Upper lobe of left lung (tissue), 6 donors: ENCODE results near the gene JMJD6. TPM values are rescaled to one million over a fixed set of nuclear protein-coding genes. Genes with fewer than 3 reads are reported as not detected.
A peak's percentile ranks its signal among the peaks of the same experiment; 100 is the strongest.
"Not testable (repeated sequence)": the region's sequence is repeated elsewhere in the genome, so short reads cannot be mapped to it uniquely, and the experiment has no call there.

Experiments
- ATAC-seq, 2 donors: fragments of 200-7000 bp; cut with Tn5 transposase; one replicate each; pipeline ENCODE4 v1.9.1; 2022; ENCODE audit warnings: mild to moderate bottlenecking in 2 of 2, moderate library complexity in 2 of 2; ENCODE audit not compliant: low FRiP score in 2 of 2
- DNase-seq, 2 donors: peaks; one replicate each; pipeline ENCODE4 v3.0.0-alpha.2; 2019 to 2020
- H3K27ac ChIP-seq, 4 donors: fragments of 200-600 bp; sonication (generic); one replicate each; pipeline ENCODE4 v1.5.1; 2016 to 2019
- H3K27me3 ChIP-seq, 4 donors: fragments of 200-600 bp; sonication (generic); one replicate each; pipeline ENCODE4 v1.5.1; 2017 to 2019
- H3K36me3 ChIP-seq, 4 donors: fragments of 200-600 bp; sonication (generic); one replicate each; pipeline ENCODE4 v1.5.1; 2016 to 2019
- H3K4me1 ChIP-seq, 4 donors: fragments of 200-600 bp; sonication (generic); one replicate each; pipeline ENCODE4 v1.5.1; 2018 to 2019
- H3K4me3 ChIP-seq, 4 donors: fragments of 200-600 bp; sonication (generic); one replicate each; pipeline ENCODE4 v1.5.1; 2017 to 2019; ENCODE audit warnings: mild to moderate bottlenecking in 2 of 4, moderate library complexity in 1 of 4
- H3K9me3 ChIP-seq, 4 donors: fragments of 200-600 bp; sonication (generic); one replicate each; pipeline ENCODE4 v1.5.1; 2018 to 2019
- EP300 ChIP-seq, 4 donors: sonication (generic); formaldehyde crosslinking; IDR thresholded peaks; one replicate each; pipeline ENCODE4 v1.5.1; 2017; ENCODE audit warnings: antibody characterized with exemption in 4 of 4, control low read depth in 2 of 4
- POLR2A ChIP-seq, 4 donors: fragments of 450-650 bp; IDR thresholded peaks; one replicate each; pipeline ENCODE4 v1.5.1; 2016 to 2017; ENCODE audit warnings: antibody characterized with exemption in 4 of 4, mild to moderate bottlenecking in 2 of 4
- POLR2AphosphoS5 ChIP-seq, 2 donors: sonication (generic); formaldehyde crosslinking; IDR thresholded peaks; one replicate each; pipeline ENCODE4 v1.5.1; 2017; ENCODE audit warnings: antibody characterized with exemption in 2 of 2
- WGBS, 2 donors: methylation state at CpG; one replicate each; pipeline ENCODE4 v1.1.5; 2017 to 2018; 5-methylcytosine and 5-hydroxymethylcytosine counted together
- total RNA-seq, 6 donors: library from RNA; depleted of rRNA in 4 of 6; stranded (reverse); fragments of >200 nt in 4 of 6; gene quantifications; one replicate each; pipeline versions ENCODE4 v1.1.0 to v1.2.1, GENCODE V29; 2016 to 2021
- TF ChIP-seq, protein P1 (sequence below), 6 experiments: fragments of 450-650 bp in 4 of 6; fragments of 200-600 bp in 2 of 6; sonication (generic) in 2 of 6; IDR thresholded peaks; one replicate each; pipeline ENCODE4 v1.5.1; 2016 to 2019; ENCODE audit warnings: antibody characterized with exemption in 6 of 6
- donor health status: DM: no; HTN: no; CAD: no; lungs with moderate emphysema.
- donor health status: DM: no; HTN: yes; CAD: no; lungs with severe emphysema.

Gene JMJD6
- total RNA-seq, 6 donors from 2014 or later: 23.3 to 63.9 (median 31.0) TPM

DNA sequence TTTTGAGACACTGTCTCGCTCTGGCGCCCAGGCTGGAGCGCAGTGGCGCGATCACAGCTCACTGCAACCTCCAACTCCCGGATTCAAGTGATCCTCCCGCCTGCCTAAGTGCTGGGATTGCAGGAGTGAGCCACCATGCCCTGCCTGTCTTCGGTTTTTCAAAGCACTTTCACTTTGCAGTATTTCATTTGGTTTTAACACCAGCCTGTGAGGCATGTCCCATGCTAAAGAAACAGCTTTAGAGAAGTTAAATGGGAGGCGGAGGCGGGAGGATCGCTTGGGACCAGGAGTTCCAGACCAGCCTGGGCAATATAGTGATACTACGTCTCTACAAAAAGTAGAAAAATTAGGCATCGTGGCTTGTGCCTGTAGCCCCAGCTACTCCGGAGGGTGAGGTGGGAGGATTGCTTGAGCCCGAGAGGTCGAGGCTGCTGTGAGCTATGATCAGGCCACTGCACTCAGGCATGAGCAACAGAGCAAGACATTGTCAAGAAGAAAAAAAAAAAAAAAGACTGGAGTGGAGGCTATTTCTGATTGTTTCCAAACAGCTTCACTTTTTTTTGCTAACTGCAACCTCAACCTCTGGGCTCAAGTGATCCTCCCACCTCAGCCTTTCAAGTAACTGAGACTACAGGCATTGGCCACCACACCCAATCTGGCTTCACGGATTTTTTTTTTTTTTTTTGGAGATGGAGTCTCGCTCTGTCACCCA is 1.5 kb upstream of the JMJD6 start:
- Histone ChIP-seq H3K9me3 (no peaks in the 10 kb centered on the region), H3K27ac (peak overlapping the region; percentile 97 to 100 (median 99)), H3K4me1 (peaks cover 42 to 77% (median 63%) of the 10 kb centered on the region in 4 donors), H3K36me3 (peaks cover 18 to 58% (median 33%) of the 10 kb centered on the region in 4 donors), H3K27me3 (no peaks in the 10 kb centered on the region), H3K4me3 (peak overlapping the region; percentile 81 to 95 (median 84))
- ATAC-seq (no peak), DNase-seq (no peak)
- TF ChIP-seq POLR2AphosphoS5 (IDR thresholded peaks at IDR 0.05) (no peak), EP300 (IDR thresholded peaks at IDR 0.05) (no peak), POLR2A (IDR thresholded peaks at IDR 0.05) (no peak)
- TF ChIP-seq, protein P1, sequence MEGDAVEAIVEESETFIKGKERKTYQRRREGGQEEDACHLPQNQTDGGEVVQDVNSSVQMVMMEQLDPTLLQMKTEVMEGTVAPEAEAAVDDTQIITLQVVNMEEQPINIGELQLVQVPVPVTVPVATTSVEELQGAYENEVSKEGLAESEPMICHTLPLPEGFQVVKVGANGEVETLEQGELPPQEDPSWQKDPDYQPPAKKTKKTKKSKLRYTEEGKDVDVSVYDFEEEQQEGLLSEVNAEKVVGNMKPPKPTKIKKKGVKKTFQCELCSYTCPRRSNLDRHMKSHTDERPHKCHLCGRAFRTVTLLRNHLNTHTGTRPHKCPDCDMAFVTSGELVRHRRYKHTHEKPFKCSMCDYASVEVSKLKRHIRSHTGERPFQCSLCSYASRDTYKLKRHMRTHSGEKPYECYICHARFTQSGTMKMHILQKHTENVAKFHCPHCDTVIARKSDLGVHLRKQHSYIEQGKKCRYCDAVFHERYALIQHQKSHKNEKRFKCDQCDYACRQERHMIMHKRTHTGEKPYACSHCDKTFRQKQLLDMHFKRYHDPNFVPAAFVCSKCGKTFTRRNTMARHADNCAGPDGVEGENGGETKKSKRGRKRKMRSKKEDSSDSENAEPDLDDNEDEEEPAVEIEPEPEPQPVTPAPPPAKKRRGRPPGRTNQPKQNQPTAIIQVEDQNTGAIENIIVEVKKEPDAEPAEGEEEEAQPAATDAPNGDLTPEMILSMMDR (IDR thresholded peaks at IDR 0.05): no peak
- 57 to 68% methylated on average over 18 of the region's 18 CpGs for WGBS, 2 donors

DNA sequence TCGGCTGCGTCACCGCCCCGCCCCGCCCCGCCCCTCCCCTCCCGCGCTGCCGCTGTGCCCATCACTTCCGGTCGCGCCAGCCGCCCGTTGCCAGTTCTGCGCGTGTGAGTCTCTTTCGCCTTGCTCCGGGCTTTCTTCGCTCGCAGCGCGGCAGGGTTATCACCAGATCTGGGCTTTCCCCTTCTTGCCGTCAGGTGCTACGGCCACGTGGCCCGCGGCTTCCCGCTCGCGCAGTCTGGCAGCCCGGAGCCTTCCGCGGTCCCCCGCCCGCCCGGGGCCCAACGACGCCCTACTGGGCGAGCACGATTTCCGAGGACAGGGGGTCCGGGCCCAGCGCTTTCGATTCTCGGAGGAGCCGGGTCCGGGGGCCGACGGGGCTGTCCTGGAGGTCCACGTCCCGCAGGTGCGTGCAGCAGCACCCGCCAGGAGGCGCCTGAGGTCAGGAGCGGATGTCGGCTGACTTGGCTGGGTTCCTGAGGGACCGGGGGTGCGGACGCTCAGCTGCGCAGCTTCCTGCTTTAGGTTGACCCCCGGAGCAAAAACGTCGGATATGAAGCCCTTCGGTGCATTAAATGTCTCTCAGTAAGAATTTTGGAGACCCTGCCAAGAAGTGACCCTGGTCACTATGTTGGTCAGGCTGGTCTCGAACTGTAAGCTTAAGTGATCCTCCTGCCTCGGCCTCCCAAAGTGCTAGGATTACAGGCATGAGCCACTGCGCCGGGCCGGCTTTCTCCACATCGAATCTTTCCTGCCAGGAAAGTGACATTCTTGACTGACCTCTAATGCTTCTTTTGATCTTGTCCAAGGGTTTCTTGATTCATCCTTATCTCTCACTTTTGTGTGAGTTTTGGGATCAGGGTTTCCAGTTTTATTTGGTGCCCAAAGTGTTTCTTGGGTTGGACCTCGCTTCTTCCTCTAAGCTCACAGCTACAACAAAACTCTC is 641 bp upstream of the JMJD6 start, which contains the start of gene METTL23:
METTL23 (plus strand) TSS at position 64 of the 943 bp plus-strand sequence. CDS start 2,872 bp downstream, outside the sequence.
- H3K4me3 ChIP-seq: peak within 1 kb of the TSS; percentile 81 to 95 (median 84)
- peak within 1 kb of the TSS; percentile 97 to 100 (median 99) for H3K27ac ChIP-seq
- ATAC-seq (peak; percentile 79 to 80), DNase-seq (peak; percentile 86 to 95)
- 3 to 5% methylated on average over 11 to 21 of the region's 71 CpGs for whole genome bisulfite sequencing, 2 donors
- H3K4me1 ChIP-seq: peaks cover 36 to 75% (median 55%) of the 10 kb centered on the region in 4 donors
- H3K9me3 ChIP-seq: no peaks in the 10 kb centered on the region
- peak; percentile 62 to 80 for TF ChIP-seq POLR2AphosphoS5 (IDR thresholded peaks at IDR 0.05)
- TF ChIP-seq, protein P1 (IDR thresholded peaks at IDR 0.05): peak; percentile 70 to 94 (median 87)
- TF ChIP-seq EP300 (IDR thresholded peaks at IDR 0.05): no peak
- TF ChIP-seq POLR2A (IDR thresholded peaks at IDR 0.05): peak in 1 of 4 donors; percentile 55
- H3K36me3 ChIP-seq: peaks cover 18 to 56% (median 33%) of the 10 kb centered on the region in 4 donors
- H3K27me3 ChIP-seq: no peaks in the 10 kb centered on the region

DNA sequence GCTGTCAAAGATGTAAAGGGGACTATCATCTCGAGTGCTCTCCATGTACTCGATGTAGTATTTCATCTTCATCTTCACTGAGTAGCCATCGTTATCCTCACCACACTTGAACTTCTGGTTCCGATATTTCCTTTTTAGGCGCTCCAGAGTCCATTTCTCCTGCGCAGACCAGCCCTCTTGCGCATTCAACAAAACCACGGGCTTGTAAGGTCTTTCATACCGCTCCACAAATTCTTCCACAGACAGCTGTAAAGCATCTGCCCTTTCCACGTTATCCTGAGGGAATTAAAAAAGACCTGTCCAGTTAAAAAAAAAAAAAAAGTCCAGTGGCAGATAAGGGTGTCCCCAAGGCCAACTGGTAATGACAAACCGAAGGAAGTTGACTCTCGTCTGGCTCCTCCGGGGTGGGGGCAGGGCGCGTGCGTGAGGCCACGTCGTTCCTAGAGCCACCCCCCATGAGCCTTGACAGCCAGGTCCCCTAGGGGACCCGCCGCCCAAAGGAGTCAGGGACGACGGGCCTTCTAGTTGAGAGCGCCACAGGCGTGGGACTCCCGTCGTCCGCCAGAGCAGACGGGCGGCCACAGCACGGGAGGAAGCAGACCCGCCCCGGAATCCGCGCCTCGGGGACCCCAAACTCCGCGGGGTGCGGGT is 701 bp downstream of the JMJD6 start:
- TF ChIP-seq POLR2AphosphoS5 (IDR thresholded peaks at IDR 0.05): peak; percentile 44 to 58
- peak in 1 of 4 donors; percentile 27 for TF ChIP-seq POLR2A (IDR thresholded peaks at IDR 0.05)
- TF ChIP-seq, protein P1 (IDR thresholded peaks at IDR 0.05): peak in 1 of 6 experiments; percentile 4
- TF ChIP-seq EP300 (IDR thresholded peaks at IDR 0.05): no peak
- 6 to 9% methylated on average over 20 to 32 of the region's 38 CpGs for WGBS, 2 donors
- ATAC-seq (peak; percentile 63 to 77), DNase-seq (peak; percentile 88 to 94)
- Histone ChIP-seq H3K27me3 (no peaks in the 10 kb centered on the region), H3K4me3 (peak overlapping the region; percentile 81 to 91 (median 84)), H3K27ac (peak overlapping the region; percentile 97 to 100 (median 99)), H3K36me3 (peaks cover 29 to 56% (median 38%) of the 10 kb centered on the region in 4 donors), H3K4me1 (peaks cover 29 to 65% (median 43%) of the 10 kb centered on the region in 4 donors), H3K9me3 (no peaks in the 10 kb centered on the region)

DNA sequence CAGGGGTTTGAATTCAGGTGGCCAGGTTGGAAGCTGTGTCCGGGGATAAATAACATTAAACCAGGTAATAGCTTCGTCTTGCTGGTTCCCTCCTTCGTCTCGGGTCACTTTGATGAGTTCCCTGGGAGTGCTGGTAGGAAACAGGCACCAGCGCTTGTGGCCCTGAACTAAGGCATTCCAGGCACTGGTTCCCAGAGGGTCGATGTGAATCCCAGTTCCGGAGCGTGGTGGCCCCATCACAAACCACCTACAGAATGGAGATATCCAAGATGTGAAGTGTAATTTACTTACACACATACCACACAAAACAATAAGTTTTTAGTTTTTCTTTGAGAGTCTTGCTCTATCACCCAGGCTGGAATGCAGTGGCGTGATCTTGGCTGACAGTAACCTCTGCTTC is 2.6 kb downstream of the JMJD6 start:
- 96 to 97% methylated on average over 9 of the region's 9 CpGs for WGBS, 2 donors
- DNase-seq (no peak), ATAC-seq (no peak)
- Histone ChIP-seq H3K27ac (no peak overlapping the region), H3K9me3 (no peaks in the 10 kb centered on the region), H3K27me3 (no peaks in the 10 kb centered on the region), H3K36me3 (peaks cover 47 to 64% (median 55%) of the 10 kb centered on the region in 4 donors), H3K4me1 (peaks cover 29 to 52% (median 38%) of the 10 kb centered on the region in 4 donors), H3K4me3 (no peak overlapping the region)
- TF ChIP-seq POLR2AphosphoS5 (IDR thresholded peaks at IDR 0.05) (no peak), EP300 (IDR thresholded peaks at IDR 0.05) (no peak), POLR2A (IDR thresholded peaks at IDR 0.05) (no peak)
- TF ChIP-seq, protein P1 (IDR thresholded peaks at IDR 0.05): no peak

DNA sequence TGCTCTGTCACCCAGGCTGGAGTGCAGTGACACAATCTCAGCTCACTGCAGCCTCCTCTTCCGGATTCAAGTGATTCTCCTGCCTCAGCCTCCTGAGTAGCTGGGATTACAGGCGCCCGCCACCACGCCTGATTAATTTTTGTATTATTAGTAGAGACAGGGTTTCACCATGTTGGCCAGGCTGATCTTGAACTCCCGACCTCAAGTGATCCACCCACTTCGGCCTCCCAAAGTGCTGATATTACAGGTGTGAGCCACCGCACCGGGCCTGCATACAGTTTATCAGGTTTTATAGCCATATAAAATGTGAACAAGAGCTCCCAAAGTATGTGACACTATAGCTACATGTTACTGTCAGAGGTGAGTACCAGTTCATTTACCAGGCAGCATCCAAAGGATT is 3.4 kb downstream of the JMJD6 start:
- not testable (repeated sequence) for ATAC-seq, H3K4me3 ChIP-seq, H3K27ac ChIP-seq, H3K9me3 ChIP-seq, H3K27me3 ChIP-seq, DNase-seq
- peaks cover 53 to 73% (median 63%) of the 10 kb centered on the region in 4 donors for H3K36me3 ChIP-seq
- H3K4me1 ChIP-seq: peaks cover 28 to 43% (median 30%) of the 10 kb centered on the region in 4 donors
- WGBS, 2 donors: 95 to 96% methylated on average over 8 of the region's 8 CpGs
